K562 (cell line): ENCODE measurements around the gene CCT5. TPM values are rescaled to one million over a fixed set of nuclear protein-coding genes. Genes with fewer than 3 reads are reported as not detected.

ENCODE experiments used
- CREB1 ChIP-seq, 2 experiments: sonication (generic) in 1 of 2; formaldehyde crosslinking in 1 of 2; IDR thresholded peaks; 2 replicates each; pipeline versions ENCODE4 v1.6.1 to v1.8.0; 2012 to 2022; ENCODE audit warnings: inconsistent platforms in 1 of 2, mild to moderate bottlenecking in 1 of 2, missing genetic modification reagents in 1 of 2, moderate library complexity in 1 of 2
- CREB3 ChIP-seq: fragments of 450-650 bp; conservative IDR thresholded peaks from 2 replicates; pipeline ENCODE4 v1.6.1; 2016; ENCODE audit warnings: missing genetic modification characterization, low read depth, mild to moderate bottlenecking, missing compliant biosample characterization, moderate library complexity
- DACH1 ChIP-seq: fragments of 450-650 bp; IDR thresholded peaks from 2 replicates; pipeline ENCODE4 v1.6.1; 2018; ENCODE audit not compliant: partially characterized antibody
- GATAD2B ChIP-seq: fragments of 450-650 bp; IDR thresholded peaks from 2 replicates; pipeline ENCODE4 v1.6.1; 2017; ENCODE audit warnings: mild to moderate bottlenecking, borderline replicate concordance
- GTF2A2 ChIP-seq: IDR thresholded peaks from 2 replicates; pipeline ENCODE4 v1.6.1; 2016; ENCODE audit warnings: mild to moderate bottlenecking, missing genetic modification characterization, missing compliant biosample characterization
- HBP1 ChIP-seq: fragments of 450-650 bp; formaldehyde crosslinking; IDR thresholded peaks from 2 replicates; pipeline ENCODE4 v1.4.0; 2022; ENCODE audit warnings: missing genetic modification characterization
- MTA1 ChIP-seq: fragments of 450-650 bp; IDR thresholded peaks from 2 replicates; pipeline ENCODE4 v1.6.1; 2017; ENCODE audit warnings: borderline replicate concordance
- NR2F6 ChIP-seq: fragments of 450-650 bp; formaldehyde crosslinking; IDR thresholded peaks from 2 replicates; pipeline ENCODE4 v1.4.0; 2020; ENCODE audit warnings: mild to moderate bottlenecking
- NUFIP1 ChIP-seq: fragments of 450-650 bp; IDR thresholded peaks from 2 replicates; pipeline ENCODE4 v1.6.1; 2018; ENCODE audit not compliant: partially characterized antibody
- SRF ChIP-seq, 2 experiments: fragments of 250-450, 450-650 bp in 1 of 2; sonication (Bioruptor Pico) in 1 of 2; sonication (generic) in 1 of 2; formaldehyde crosslinking; IDR thresholded peaks; 2 replicates each; pipeline versions ENCODE4 v1.5.0 to v1.5.1; 2020 to 2022; ENCODE audit warnings: mild to moderate bottlenecking in 1 of 2, missing genetic modification reagents in 1 of 2
- TOE1 ChIP-seq, 2 experiments: fragments of 450-650 bp in 1 of 2; sonication (generic) in 1 of 2; formaldehyde crosslinking in 1 of 2; IDR thresholded peaks; 2 replicates each; pipeline versions ENCODE4 v1.7.1 to v1.8.0; 2016 to 2022; ENCODE audit warnings: borderline replicate concordance in 2 of 2, mild to moderate bottlenecking in 2 of 2, antibody characterized with exemption in 1 of 2, inconsistent platforms in 1 of 2, low read depth in 1 of 2, missing genetic modification reagents in 1 of 2, moderate library complexity in 1 of 2
- ZBTB11 ChIP-seq, 3 experiments: fragments of 200-800 bp in 1 of 3; fragments of 250-450 bp in 1 of 3; fragments of 450-650 bp in 1 of 3; sonication (Bioruptor Pico) in 1 of 3; sonication (Bioruptor generic) in 1 of 3; formaldehyde crosslinking in 1 of 3; IDR thresholded peaks; 2 replicates each; pipeline versions ENCODE4 v1.6.1 to v1.8.0; 2016 to 2022; ENCODE audit warnings: mild to moderate bottlenecking in 2 of 3, missing genetic modification characterization in 2 of 3, missing compliant biosample characterization in 1 of 3, moderate library complexity in 1 of 3
- ZBTB9 ChIP-seq: fragments of 450-650 bp; formaldehyde crosslinking; IDR thresholded peaks from 2 replicates; pipeline ENCODE4 v1.4.0; 2020; ENCODE audit warnings: mild to moderate bottlenecking, moderate library complexity
- ZFX ChIP-seq: sonication (generic); formaldehyde crosslinking; IDR thresholded peaks from 2 replicates; pipeline ENCODE4 v1.8.0; 2022; ENCODE audit warnings: mild to moderate bottlenecking, missing genetic modification reagents, moderate library complexity
- ZNF197 ChIP-seq: fragments of 200-800 bp; sonication (Bioruptor generic); IDR thresholded peaks from 2 replicates; pipeline ENCODE4 v1.6.1; 2016; ENCODE audit warnings: low read depth, missing genetic modification characterization, missing compliant biosample characterization
- ZNF212 ChIP-seq: fragments of 450-650 bp; formaldehyde crosslinking; IDR thresholded peaks from 2 replicates; pipeline ENCODE4 v1.4.0; 2020; ENCODE audit warnings: mild to moderate bottlenecking
- ZNF408 ChIP-seq: fragments of 250-450 bp; sonication (Bioruptor Pico); IDR thresholded peaks from 2 replicates; pipeline ENCODE4 v1.4.0; 2020; ENCODE audit warnings: low read depth, mild to moderate bottlenecking, moderate library complexity
- ZNF436 ChIP-seq: fragments of 250-450, 450-650 bp; sonication (Bioruptor Pico); formaldehyde crosslinking; IDR thresholded peaks from 2 replicates; pipeline ENCODE4 v1.7.0; 2020; ENCODE audit warnings: mild to moderate bottlenecking
- ZNF445 ChIP-seq: fragments of 250-450 bp; sonication (Bioruptor Pico); IDR thresholded peaks from 2 replicates; pipeline ENCODE4 v1.4.0; 2020; ENCODE audit warnings: low read depth, mild to moderate bottlenecking, moderate library complexity
- polyA plus RNA-seq, 8 experiments: library from polyadenylated mRNA; depleted of rRNA in 4 of 8; stranded (reverse) in 5 of 8; unstranded in 3 of 8; fragments of >200 nt; fragmentation: Nextera tagmentation in 2 of 8; fragmentation: Illumina TruSeq in 1 of 8; extraction: Ambion mirVana in 2 of 8; extraction: Trizol in 1 of 8; gene quantifications; 2 replicates each; pipeline versions ENCODE4 v1.2.1 to v1.2.3, GENCODE V29; 2011 to 2014; ENCODE audit warnings: inconsistent platforms in 1 of 8, missing spikeins in 1 of 8
- total RNA-seq, 7 experiments: library from RNA; depleted of rRNA in 6 of 7; stranded (reverse); fragments of >200 nt in 6 of 7; fragmentation: Illumina TruSeq in 2 of 7; extraction: Trizol in 2 of 7; gene quantifications; 2 replicates each; pipeline versions ENCODE4 v1.2.1 to v1.2.3, GENCODE V29; 2011 to 2021; ENCODE audit warnings: low replicate concordance in 1 of 7

CCT5 gene
- total and polyA plus RNA-seq, 9 of the 15 experiments (the other 6 are each of a cell fraction or from before 2014, with no cell fraction given) = 782 to 1,606 (median 1,153) TPM

- TF ChIP-seq ZNF212 (CRISPR knock-in tag) = no peak
- TF ChIP-seq ZNF445 (CRISPR knock-in tag) = 0 out of 2 replicates have a peak, but pooled peaks have one; percentile 52
- TF ChIP-seq CREB1 (IDR thresholded peaks at IDR 0.05) = no peak; the same call in 1 of the 2 replicates
- TF ChIP-seq CREB1 (CRISPR knock-in tag; IDR thresholded peaks at IDR 0.05) = peak; percentile 56; the same call in 1 of the 2 replicates
- peak; percentile 62; the same call in 1 of the 2 replicates for TF ChIP-seq ZNF197 (CRISPR knock-in tag)
- peak in 1 of 2 experiments; percentile 55; a peak in 1 of 4 replicates for TF ChIP-seq SRF (CRISPR knock-in tag; IDR thresholded peaks at IDR 0.05)
- TF ChIP-seq CREB3 (tag) = 0 out of 2 replicates have a peak, but pooled peaks have one; percentile 50
- no peak for TF ChIP-seq NUFIP1
- 0 out of 2 replicates have a peak, but pooled peaks have one; percentile 13 for TF ChIP-seq ZNF436
- TF ChIP-seq NR2F6 (CRISPR knock-in tag) = no peak
- TF ChIP-seq ZBTB11 (CRISPR knock-in tag; IDR thresholded peaks at IDR 0.05) = no peak
- TF ChIP-seq HBP1 (CRISPR knock-in tag) = 0 out of 2 replicates have a peak, but pooled peaks have one; percentile 59
- TF ChIP-seq GTF2A2 (tag) = no peak
- TF ChIP-seq TOE1 (IDR thresholded peaks at IDR 0.05; ENCODE audit: borderline replicate concordance) = peak; percentile 35; the same call in 1 of the 2 replicates
- no peak for TF ChIP-seq TOE1 (CRISPR knock-in tag; IDR thresholded peaks at IDR 0.05; ENCODE audit: borderline replicate concordance, low read depth)
- no peak for TF ChIP-seq MTA1
- no peak for TF ChIP-seq DACH1
- TF ChIP-seq ZFX = no peak; the same call in 1 of the 2 replicates
- TF ChIP-seq ZBTB9 = peak; percentile 86
- no peak for TF ChIP-seq ZNF408 (CRISPR knock-in tag)
- TF ChIP-seq GATAD2B = no peak
Measured at GRCh38 chr5:10283927-10284635, 34.0 kb downstream of the CCT5 start (continued).
